Measurements from ENCODE around the gene PTGES. TPM values are rescaled to one million over a fixed set of nuclear protein-coding genes. Genes with fewer than 3 reads are reported as not detected.

Gene PTGES
- polyA plus RNA-seq, 3 donors, result 0.29 to 1.8 (median 0.84) TPM

GRCh38 chr9:129726322-129727160, 26.3 kb downstream of the PTGES start:
- intact Hi-C loops (cut with micrococcal nuclease), result loop anchor here (2.0 to 10.0 kb wide), 4 partner anchors 58 to 592 kb away; no protein-coding TSS in a partner anchor
- H3K36me3 ChIP-seq (replicated peaks in 1 of 2; ENCODE audit: control insufficient read depth in 1 of 2, insufficient read depth in 2 of 2, low read length in 2 of 2), result no peaks in the 10 kb centered on the region

More at GRCh38 chr9:129726322-129727160, 26.3 kb downstream of the PTGES start:
- Mint-ChIP-seq H3K4me1 (peaks cover 3% of the 10 kb centered on the region), H3K36me3 (no peaks in the 10 kb centered on the region), H3K9me3 (no peaks in the 10 kb centered on the region), H3K4me3 (peak overlapping the region in 1 of 2 donors; percentile 46), H3K27ac (peak overlapping the region in 2 of 7 donors; percentile 73 to 74), H3K27me3 (ENCODE audit: low read depth in 3 of 3) (peaks cover 12 to 22% (median 14%) of the 10 kb centered on the region in 3 donors)
- Histone ChIP-seq H3K4me2 (replicated peaks; ENCODE audit: extremely low read depth, low read length, poor library complexity, severe bottlenecking) (peak overlapping the region; percentile 34), H3K79me2 (ENCODE audit: insufficient read depth, low read length) (no peaks in the 10 kb centered on the region), H2AFZ (ENCODE audit: insufficient read depth, low read depth, low read length, poor library complexity, severe bottlenecking) (peak overlapping the region; percentile 51), H4K20me1 (ENCODE audit: insufficient read depth, low read length) (no peaks in the 10 kb centered on the region), H3K4me1 (ENCODE audit: control insufficient read depth in 1 of 2, insufficient read depth in 2 of 2, low read length in 2 of 2) (peaks cover 3 to 4% of the 10 kb centered on the region in 2 donors), H3K9ac (ENCODE audit: insufficient read depth, low read length, poor library complexity, severe bottlenecking) (no peak overlapping the region), H3K4me3 (replicated peaks in 1 of 3; ENCODE audit: low read depth in 2 of 3, low read length in 3 of 3) (no peak overlapping the region), H3K27me3 (ENCODE audit: control insufficient read depth in 2 of 2, insufficient read depth in 2 of 2, low read length in 2 of 2) (no peaks in the 10 kb centered on the region), H3K9me3 (replicated peaks in 1 of 2; ENCODE audit: control insufficient read depth in 1 of 2, insufficient read depth in 1 of 2, low read length in 2 of 2) (no peaks in the 10 kb centered on the region), H3K27ac (ENCODE audit: low read depth in 1 of 2, low read length in 2 of 2) (no peak overlapping the region)
- TF ChIP-seq CTCF (IDR thresholded peaks at IDR 0.05), result peak; percentile 97
- peak; percentile 63 to 66 (median 65) for DNase-seq
- WGBS (ENCODE audit: insufficient coverage), result 17% methylated on average over 18 of the region's 23 CpGs
